Glomerular visceral epithelial cell (primary cell): ENCODE data around the gene B3GALT6.

Source experiments
- DNase-seq: peaks from one replicate; pipeline ENCODE4 v3.0.0-alpha.2; 2016; ENCODE audit errors: extremely low spot score

The B3GALT6 gene

GRCh38 chr1:1215881-1216605, 16.0 kb upstream of the B3GALT6 start:
- DNase-seq: no peak

GRCh38 chr1:1216770-1217620, 15.0 kb upstream of the B3GALT6 start:
- no peak for DNase-seq

- peak; percentile 26 for DNase-seq
Measured at GRCh38 chr1:1217621-1218523, 14.2 kb upstream of the B3GALT6 start.

- DNase-seq: no peak
Measured at GRCh38 chr1:1218524-1219200, 13.4 kb upstream of the B3GALT6 start.

GRCh38 chr1:1219341-1219740, 12.7 kb upstream of the B3GALT6 start:
- DNase-seq: no peak

- no peak for DNase-seq
Measured at GRCh38 chr1:1220197-1220596, 11.8 kb upstream of the B3GALT6 start.

- DNase-seq: no peak
Measured at GRCh38 chr1:1221887-1222574, 10.0 kb upstream of the B3GALT6 start.

GRCh38 chr1:1222575-1223225, 9.3 kb upstream of the B3GALT6 start:
- DNase-seq: no peak

- no peak for DNase-seq
Measured at GRCh38 chr1:1223321-1223720, 8.7 kb upstream of the B3GALT6 start.

- no peak for DNase-seq
Measured at GRCh38 chr1:1223891-1224290, 8.1 kb upstream of the B3GALT6 start.

- no peak for DNase-seq
Measured at GRCh38 chr1:1225238-1225845, 6.7 kb upstream of the B3GALT6 start.

- DNase-seq: no peak
Measured at GRCh38 chr1:1225913-1226312, 6.1 kb upstream of the B3GALT6 start.

- no peak for DNase-seq
Measured at GRCh38 chr1:1226566-1227362, 5.3 kb upstream of the B3GALT6 start.

GRCh38 chr1:1227386-1227785, 4.7 kb upstream of the B3GALT6 start:
- no peak for DNase-seq

- no peak for DNase-seq
Measured at GRCh38 chr1:1228187-1228586, 3.9 kb upstream of the B3GALT6 start.

GRCh38 chr1:1228596-1229321, 3.3 kb upstream of the B3GALT6 start:
- DNase-seq: no peak

- DNase-seq: no peak
Measured at GRCh38 chr1:1229770-1230169, 2.3 kb upstream of the B3GALT6 start.

- peak; percentile 72 for DNase-seq
Measured at GRCh38 chr1:1230656-1231399, 1.2 kb upstream of the B3GALT6 start.
